GM19463 (cell line): ENCODE results near the gene MGAT2.
"Not testable (repeated sequence)": the region's sequence is repeated elsewhere in the genome, so short reads cannot be mapped to it uniquely, and the experiment has no call there.

Experiments used
- ATAC-seq: cut with Tn5 transposase; IDR thresholded peaks from one replicate; pipeline ENCODE4 v1.9.1; 2021; ENCODE audit warnings: mild to moderate bottlenecking, moderate library complexity; ENCODE audit not compliant: unreplicated experiment

MGAT2 gene

DNA sequence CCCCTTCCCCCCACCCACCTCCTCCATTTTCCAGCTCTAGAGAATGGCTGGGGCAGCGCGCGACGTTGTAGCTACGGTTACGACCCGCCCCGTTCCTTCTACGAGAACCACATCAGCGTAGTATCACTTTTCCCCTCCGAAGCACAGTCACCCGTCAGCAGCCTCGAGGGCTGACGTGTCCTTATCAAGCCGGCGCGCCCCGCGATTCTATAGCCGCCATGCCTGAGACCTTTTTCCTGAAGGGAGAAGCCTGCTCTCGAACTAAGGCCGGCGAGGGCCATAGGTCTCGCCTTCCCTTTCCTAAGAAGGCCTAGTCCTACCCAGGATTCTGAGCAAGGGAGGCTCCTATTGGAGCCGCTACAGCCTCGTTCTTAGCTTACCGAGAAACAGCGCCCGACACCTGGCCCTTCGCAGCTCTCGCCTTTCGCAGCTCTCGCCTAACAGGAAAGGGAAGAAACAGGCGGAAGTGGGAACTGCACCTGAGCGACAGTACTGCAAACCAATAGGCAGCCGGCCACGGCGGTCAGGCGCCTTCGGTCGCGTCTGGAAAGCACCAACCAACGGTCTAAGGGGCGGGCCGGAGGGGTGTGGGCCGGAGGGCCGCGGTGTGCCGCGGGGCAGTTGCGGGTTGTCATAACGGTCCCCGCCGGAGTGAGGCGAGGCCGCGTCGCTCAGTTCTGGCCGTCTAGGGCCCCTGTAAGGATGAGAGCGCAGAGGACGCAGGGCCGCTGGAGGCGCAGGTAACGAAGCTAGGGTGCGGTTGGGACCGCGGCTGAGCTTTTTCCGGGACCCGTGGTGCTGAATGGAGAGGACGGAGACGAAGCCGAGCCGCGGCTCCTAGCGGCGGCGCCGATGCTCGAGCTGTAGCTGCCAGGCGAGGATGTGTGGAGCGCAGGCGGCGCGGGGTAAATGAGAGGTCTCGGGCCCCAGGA, at the start of gene MGAT2, which contains the start of gene RPL36AL:
MGAT2 (plus strand) TSS at position 618 of the 932 bp plus-strand sequence. CDS start 470 bp downstream, outside the sequence.
RPL36AL (minus strand) TSS at position 445 of the 932 bp plus-strand sequence. CDS start 1,522 bp downstream, outside the sequence.
- peak; percentile 92 for ATAC-seq

DNA sequence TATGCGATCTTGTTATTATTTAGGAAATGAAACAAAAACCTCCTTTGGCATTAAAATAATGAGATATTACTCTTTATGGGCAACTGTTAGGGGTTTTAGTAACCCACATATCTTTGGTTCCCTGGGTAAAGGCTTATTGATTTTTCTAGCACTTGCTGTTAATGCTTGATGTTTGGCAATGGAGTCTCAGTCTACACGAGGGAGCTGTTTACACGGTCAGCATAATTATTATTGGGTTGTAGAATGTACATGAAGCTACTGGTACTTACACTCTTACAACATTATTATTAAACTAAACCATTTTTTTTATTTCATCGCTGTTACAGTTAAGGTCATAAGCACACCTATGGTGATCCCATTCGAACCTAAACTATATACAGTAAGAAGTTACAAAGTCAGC, 46.6 kb upstream of the MGAT2 start:
- no peak for ATAC-seq

DNA sequence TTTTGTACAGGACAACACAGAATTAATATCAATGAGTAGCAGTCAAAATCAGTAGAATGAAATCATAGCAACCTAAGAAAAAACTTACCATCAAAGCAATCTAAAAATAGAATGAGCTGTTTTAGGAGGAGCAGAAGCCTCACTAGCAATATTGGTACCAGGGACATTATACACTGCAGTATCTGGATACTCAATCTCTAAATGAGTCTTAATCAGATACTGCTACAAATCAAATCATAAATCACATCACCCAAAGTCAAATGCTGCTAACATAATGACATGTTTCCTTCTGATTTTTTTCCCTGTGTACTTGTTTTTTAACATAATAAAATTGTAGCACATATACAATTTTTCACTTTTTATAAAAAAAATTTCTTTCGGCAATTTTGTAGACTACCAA, 42.5 kb upstream of the MGAT2 start:
- ATAC-seq: no peak

DNA sequence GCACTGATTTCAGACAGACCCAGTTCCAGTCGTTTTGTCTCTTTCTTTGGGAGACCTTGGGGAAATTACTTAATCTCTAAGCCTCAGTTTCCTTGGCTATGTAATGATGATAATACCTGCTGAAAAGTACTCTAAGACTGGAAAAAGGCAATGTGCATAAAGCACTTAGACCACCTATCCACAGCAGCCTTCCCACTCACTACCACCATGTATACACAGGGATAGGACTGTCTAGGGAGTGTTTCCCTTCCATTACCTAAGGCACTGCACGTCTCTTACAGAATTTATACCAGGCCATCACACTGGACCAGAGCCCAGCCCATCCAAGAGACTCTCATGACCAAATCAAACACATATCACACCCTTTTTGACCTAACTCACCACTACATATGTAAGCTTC, 40.8 kb upstream of the MGAT2 start:
- no peak for ATAC-seq

DNA sequence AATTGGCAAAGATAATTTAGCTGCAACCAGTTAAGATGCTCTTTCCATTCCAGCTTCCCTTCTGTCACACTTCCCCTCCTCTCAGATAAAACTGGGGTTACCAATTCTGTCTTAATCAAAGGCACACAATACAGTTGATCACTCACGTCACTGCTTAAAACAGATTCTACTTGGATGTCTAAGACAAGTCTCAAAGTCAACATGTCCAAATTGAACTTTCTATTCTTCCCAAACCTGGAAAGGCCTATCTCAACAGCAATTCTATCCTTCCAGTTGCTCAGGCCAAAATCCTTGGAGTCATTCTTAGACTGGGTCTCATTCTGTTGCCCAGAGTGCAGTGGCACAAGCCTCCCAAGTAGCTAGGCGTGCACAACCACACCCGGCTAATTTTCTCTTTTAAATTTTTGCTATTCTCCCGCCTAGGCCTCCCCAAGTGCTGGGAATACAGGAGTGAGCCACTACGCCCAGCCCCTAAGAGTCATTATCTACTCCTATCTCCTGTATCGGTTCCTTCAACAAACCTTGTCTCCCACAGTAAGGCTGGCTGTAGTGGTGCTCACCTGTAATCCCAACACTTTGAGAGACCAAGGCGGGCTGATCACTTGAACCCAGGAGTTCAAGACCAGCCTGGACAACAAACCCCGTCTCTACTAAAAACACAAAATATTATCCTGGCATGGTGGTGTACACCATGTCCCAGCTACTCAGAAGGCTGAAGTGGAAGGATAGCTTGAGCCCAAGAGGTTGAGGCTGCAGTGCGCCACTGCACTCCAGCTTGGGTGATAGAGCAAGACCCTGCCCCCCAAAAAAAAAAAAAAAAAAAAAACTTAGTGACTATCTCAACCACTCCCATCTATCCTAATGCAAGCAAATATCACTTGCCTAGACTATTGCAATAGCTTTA, 39.1 kb upstream of the MGAT2 start:
- ATAC-seq: no peak

DNA sequence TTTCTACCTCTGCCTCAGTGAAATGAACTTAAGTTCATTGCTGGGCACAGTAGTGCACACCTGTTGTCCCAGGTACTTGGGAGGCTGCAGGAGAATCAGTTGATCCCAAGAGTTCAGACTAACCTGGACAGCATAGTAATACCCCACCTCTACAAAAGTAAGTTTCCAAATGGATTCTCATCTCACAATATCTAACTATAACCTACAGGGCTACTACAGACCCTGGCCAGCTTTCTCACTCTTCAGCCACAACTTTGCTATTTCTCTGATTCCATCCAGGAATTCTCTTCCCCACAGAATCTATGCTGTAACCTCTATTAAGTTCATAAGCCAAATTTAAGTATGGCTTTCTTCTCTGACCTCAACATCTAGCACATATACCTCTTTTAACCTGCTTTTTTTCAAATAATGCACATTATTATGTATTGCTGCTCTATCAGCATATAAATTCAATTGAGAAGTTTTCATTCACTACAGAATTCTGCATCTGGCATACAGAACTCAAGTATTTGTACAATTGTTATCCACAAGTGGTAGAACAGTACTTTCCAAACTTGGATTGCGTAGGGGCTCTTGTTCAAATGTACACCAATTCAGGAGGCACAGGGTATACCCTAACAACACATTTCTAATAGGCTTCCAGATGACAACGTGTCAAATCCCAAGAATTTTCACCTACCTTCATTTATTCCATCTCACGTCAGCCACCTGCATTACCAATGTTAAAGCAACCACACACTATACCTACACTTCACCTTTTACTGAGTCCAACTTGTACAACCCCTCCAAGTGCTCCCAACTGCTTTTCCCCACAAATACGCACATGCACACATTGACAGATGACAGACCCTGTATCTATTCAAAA, 38.3 kb upstream of the MGAT2 start:
- ATAC-seq: no peak

DNA sequence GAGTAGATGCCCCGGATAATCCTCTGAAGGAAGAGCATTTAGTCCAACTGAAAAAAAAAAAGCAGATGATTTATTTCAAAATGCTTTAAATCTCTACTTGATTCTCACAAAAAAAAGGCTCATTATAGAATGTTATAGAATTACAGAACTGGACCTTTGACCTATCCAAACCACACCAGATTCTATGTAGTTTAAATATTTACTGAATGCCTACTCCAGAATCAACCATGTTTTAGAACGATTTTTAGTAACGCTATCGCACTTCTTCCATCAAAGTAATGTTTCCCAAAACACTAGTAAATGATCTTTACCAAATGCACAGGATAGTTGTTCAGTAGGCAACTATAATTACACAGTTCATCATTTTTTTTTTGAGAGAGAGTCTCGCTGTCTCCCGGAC, 37.0 kb upstream of the MGAT2 start:
- no peak for ATAC-seq

DNA sequence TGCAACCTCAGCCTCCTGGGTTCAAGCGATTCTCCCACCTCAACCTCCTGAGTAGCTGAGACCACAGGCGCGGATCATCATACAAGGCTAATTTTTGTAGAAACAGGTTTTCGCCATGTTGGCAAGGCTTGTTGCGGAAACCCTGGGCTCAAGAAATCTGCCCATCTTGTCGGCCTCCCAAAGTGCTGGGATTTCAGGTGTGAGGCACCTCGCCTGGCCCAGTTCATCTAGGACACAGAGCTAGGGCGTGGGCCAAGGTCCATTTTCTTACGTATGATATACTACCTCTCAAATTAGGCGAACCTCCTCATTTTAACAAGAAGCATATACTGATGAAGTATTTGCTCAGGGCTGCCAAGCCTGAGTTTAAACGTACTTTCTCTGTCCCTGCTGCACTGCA, 36.5 kb upstream of the MGAT2 start:
- ATAC-seq: no peak

DNA sequence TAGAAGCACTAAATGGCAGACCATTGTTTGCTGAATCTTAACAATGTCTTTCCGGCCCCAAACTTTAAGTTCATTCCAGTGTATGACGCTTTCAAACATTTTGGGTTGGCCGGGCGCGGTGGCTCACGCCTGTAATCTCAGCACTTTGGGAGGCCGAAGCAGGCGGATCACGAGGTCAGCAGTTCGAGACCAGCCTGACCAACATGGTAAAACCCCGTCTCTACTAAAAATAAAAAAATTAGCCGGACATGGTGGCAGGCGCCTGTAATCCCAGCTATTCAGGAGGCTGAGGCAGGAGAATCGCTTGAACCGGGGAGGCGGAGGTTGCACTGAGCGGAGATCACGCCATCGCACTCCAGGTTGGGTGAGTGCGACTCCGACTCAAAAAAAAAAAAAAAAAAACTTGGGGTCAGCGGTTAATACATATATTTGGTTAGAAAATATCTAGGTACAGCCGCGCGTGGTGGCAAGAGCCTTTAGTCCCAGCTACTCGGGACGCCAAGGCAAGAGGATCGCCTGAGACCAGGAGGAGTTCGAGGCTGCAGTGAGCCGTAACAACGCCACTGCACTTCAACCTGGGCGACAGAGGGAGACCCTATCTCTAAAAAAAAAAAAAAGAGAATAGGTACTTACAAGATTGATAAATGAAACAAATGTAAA, 35.5 kb upstream of the MGAT2 start:
- not testable (repeated sequence) for ATAC-seq

DNA sequence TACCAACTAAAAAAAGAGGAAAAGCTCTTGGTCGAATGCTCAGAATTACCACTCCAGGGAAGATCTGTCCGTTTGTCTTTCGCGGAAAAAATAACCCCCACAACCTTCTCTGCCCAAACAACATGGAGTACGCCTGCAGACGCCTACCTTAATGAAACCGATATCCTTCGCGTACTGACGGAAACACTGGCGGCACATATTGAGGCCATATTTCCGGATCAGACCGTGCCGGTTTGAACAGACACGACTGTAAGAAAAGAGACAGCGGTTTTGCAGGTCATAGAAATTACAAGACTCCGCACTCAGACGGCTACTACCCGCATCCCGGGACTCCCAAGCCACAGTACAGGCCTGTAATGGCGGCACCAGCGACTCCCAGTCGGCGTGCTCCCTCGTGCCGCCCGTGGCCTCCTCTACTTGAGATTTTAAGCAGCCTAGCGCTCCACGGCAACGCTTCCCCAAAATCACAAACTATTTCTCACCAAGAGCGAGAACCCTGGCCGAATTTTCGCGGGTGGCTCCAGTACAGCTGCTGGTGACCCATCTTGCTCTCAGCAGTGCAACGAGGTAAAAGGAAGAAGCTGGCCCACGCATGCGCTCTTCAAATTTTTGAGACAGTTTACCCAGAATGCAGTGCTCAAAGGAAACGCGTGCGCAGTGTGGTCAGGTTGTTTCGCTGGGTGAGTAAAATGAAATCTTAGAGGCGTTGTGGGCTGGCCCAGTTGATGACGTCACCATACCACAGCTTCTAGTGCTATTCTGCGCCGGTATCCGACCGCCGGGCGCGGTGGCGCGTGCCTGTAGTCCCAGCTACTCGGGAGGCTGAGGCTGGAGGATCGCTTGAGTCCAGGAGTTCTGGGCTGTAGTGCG, 34.6 kb upstream of the MGAT2 start, which contains the start of gene RPS29:
RPS29 (minus strand) TSS at position 578 of the 870 bp plus-strand sequence; CDS start at position 544, 34 bp downstream.
- peak; percentile 83 for ATAC-seq

DNA sequence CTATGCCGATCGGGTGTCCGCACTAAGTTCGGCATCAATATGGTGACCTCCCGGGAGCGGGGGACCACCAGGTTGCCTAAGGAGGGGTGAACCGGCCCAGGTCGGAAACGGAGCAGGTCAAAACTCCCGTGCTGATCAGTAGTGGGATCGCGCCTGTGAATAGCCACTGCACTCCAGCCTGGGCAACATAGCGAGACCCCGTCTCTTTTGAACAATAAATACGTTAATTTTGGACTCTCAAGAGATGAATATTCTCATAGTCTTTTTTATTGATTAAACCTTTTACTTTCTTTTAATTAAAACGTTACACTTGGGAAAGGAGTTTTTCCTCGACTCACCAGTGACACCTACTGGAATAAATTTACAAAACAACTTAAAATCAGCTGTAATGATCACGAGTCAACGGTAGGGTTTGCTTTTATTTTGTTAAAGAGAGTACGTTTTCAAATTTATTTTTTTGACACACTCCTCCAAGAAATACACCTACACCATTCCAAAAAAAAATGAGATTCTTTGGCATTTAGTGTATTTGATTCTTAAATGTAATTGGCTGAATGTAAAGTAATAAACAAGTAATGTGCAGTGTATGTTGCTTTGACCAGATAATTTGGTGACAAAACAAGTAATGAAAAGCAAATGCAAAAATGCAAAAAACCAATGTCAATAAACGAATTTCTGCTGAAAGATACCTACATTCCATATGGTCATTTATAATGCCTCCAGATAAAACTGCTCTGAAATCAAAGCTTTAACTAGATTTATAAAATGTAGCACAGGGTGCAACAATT, 33.7 kb upstream of the MGAT2 start:
- peak; percentile 17 for ATAC-seq

DNA sequence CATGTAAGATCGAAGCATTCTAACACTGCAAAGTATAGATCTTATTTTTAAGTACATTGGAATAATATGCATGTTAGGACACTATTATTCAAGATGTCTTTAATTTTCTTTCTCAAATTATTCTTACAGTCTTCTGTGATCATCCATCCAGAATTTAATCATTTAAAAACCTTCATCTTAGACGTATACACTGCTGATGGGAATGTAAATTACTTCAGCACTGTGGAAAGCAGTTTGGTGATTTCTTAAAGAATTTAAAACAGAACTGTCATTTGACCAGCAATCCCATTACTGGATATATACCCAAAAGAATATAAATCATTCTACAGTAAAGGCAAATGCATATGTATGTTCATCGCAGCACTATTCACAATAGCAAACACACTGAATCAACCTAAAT, 31.2 kb upstream of the MGAT2 start:
- ATAC-seq: no peak

DNA sequence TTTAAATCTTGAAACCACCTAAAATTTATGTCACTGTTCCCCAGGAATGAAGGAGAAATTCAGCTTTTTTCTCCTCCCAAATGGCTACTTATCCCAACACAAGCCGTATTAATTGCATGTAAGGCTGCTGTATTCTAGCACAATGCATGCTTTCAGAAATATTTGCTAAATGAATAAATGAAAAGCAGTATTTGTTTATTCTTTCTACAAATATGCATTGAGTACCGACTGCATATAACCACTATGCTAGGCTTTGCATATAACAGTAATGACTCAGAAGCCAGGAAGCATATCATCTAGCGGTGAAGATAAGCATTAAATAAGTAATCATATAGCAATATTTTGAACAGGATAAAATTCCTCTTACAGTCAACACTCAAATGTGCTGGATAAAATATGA, 27.6 kb upstream of the MGAT2 start:
- no peak for ATAC-seq

DNA sequence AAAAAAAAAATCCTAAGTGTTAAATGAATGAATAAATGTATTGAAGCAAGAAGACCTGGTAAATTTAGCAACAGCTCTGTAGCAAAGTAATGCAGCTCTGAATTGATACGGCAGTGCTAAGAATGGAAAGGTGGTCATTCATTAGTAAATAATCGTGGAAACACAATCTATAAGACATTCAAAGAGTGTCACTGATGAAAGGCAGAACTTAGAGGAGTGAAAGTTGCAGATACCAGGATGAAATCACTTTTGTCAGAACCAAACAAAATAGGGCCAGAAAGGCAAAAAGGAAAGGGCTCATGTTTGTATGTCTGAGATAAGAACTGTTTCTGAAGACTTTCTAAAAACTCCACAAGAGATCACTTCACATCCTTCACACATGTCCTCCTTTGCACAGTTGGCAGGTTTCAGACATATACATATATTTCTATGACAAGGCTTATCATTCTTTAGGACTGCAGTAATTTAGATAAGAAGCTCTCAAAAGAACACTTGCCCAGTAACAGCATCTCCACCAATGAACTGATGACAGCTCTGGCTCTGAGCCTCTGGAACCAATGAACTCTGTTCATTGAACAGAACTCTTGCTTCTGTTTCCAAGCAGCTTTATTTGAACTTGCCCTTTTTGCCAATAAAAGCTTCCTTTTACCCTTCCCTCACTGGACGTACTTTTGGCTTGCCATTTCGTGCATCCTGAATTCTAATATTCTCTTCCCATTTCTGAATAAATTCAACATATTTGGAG, 26.1 kb upstream of the MGAT2 start:
- no peak for ATAC-seq

DNA sequence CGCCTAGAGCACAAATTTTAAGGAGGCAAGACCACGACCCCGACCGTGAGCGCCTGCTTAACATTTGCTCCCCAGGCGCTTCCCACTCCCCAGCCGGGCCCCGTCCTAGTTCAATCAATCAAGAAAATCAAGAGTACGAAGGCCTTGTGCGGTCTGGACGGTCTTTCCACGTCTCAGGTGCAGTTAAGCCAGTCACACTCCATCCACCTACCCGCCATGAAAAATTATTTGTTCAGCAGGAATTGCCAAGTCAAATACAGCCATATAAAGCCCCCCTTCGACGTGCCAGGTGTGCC, 22.5 kb upstream of the MGAT2 start:
- peak; percentile 0 for ATAC-seq

DNA sequence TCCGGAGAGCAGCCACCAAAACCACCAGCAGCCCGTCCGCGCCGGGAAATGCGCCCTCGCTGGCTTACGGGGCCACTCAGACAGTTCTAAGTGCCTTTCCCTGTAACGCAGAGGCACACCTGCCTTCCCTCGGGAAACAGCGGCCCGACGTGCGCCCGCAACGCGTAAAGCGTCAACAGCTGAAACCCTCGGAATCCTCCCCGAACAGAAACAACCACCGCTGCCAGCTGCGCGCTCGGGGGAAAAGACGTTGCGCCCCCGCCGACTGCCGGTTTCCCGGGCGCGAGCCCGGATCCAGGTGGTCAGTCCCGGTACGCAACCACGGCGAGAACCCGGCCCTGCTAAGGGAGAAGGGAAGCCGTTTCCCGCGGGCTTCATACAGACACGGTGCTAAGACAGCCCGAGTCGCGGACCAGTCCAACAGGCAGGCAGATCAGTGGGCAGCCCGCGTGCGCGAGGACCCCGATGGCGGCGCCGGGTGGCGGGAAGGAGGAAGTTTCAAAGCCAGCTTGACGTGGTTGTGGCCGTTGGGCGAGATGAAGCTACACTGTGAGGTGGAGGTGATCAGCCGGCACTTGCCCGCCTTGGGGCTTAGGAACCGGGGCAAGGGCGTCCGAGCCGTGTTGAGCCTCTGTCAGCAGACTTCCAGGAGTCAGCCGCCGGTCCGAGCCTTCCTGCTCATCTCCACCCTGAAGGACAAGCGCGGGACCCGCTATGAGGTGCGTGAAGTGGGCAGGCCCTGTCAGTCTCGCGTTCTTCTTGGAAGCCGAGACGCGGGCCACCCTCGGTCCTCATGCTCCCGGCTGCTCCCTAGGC, 21.9 kb upstream of the MGAT2 start, which contains the start of gene LRR1:
LRR1 (plus strand) TSS at position 456 of the 816 bp plus-strand sequence; CDS start at position 537, 81 bp downstream.
- ATAC-seq: peak; percentile 54

DNA sequence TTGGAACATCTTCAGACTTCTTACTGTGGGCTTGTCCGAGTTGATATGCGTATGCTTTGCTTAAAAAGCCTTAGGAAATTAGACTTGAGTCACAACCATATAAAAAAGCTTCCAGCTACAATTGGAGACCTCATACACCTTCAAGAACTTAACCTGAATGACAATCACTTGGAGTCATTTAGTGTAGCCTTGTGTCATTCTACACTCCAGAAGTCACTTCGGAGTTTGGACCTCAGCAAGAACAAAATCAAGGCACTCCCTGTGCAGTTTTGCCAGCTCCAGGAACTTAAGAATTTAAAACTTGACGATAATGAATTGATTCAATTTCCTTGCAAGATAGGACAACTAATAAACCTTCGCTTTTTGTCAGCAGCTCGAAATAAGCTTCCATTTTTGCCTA, 13.0 kb upstream of the MGAT2 start:
- ATAC-seq: no peak
